MM.1S (cell line): Measurements from ENCODE around the gene SLC35A2.
A peak's percentile ranks its signal among the peaks of the same experiment; 100 is the strongest.

Experiments used
- DNase-seq: peaks from one replicate; pipeline ENCODE4 v3.0.0-alpha.2; 2015
- H2AFZ ChIP-seq: fragments of 300-600 bp; sonication (generic); 2 replicates; pipeline ENCODE4 v1.6.0; 2016; ENCODE audit warnings: antibody characterized with exemption, low read length
- H3F3A ChIP-seq: fragments of 300-600 bp; sonication (generic); 2 replicates; pipeline ENCODE4 v1.6.1; 2016; ENCODE audit warnings: mild to moderate bottlenecking, antibody characterized with exemption, low read length, moderate library complexity, mixed read lengths; ENCODE audit not compliant: insufficient read depth
- H3K27ac ChIP-seq: fragments of 300-600 bp; sonication (generic); 2 replicates; pipeline ENCODE4 v1.5.1; 2016; ENCODE audit warnings: mild to moderate bottlenecking, low read length
- H3K27me3 ChIP-seq: fragments of 300-600 bp; sonication (generic); replicated peaks from 2 replicates; pipeline ENCODE4 v1.6.0; 2016; ENCODE audit warnings: low read length; ENCODE audit not compliant: insufficient read depth
- H3K36me3 ChIP-seq: fragments of 300-600 bp; sonication (generic); replicated peaks from 2 replicates; pipeline ENCODE4 v1.6.1; 2016; ENCODE audit warnings: mild to moderate bottlenecking, low read length, mixed read lengths; ENCODE audit not compliant: insufficient read depth
- H3K4me1 ChIP-seq: fragments of 300-600 bp; sonication (generic); 2 replicates; pipeline ENCODE4 v1.6.1; 2016; ENCODE audit warnings: low read length, mixed read lengths
- H3K4me2 ChIP-seq: fragments of 300-600 bp; sonication (generic); 2 replicates; pipeline ENCODE4 v1.6.0; 2016; ENCODE audit warnings: low read depth, low read length
- H3K4me3 ChIP-seq: fragments of 300-600 bp; sonication (generic); 2 replicates; pipeline ENCODE4 v1.5.1; 2016; ENCODE audit warnings: low read length, mixed read lengths
- H3K79me2 ChIP-seq: fragments of 300-600 bp; sonication (generic); 2 replicates; pipeline ENCODE4 v1.6.1; 2016; ENCODE audit warnings: mixed run types, low read length, mixed read lengths
- H3K9ac ChIP-seq: fragments of 300-600 bp; sonication (generic); 2 replicates; pipeline ENCODE4 v1.6.1; 2016; ENCODE audit warnings: low read length, mixed read lengths
- H3K9me2 ChIP-seq: fragments of 300-600 bp; sonication (generic); replicated peaks from 2 replicates; pipeline ENCODE4 v1.6.1; 2016; ENCODE audit warnings: mild to moderate bottlenecking, low read length, mixed read lengths; ENCODE audit not compliant: insufficient read depth
- H3K9me3 ChIP-seq: fragments of 300-600 bp; sonication (generic); replicated peaks from 2 replicates; pipeline ENCODE4 v1.6.1; 2016; ENCODE audit warnings: mild to moderate bottlenecking, low read length, mixed read lengths; ENCODE audit not compliant: insufficient read depth
- H4K20me1 ChIP-seq: fragments of 300-600 bp; sonication (generic); 2 replicates; pipeline ENCODE4 v1.6.1; 2016; ENCODE audit warnings: mild to moderate bottlenecking, low read length, moderate library complexity, mixed read lengths; ENCODE audit not compliant: insufficient read depth
- CTCF ChIP-seq: fragments of 300-600 bp; sonication (generic); IDR thresholded peaks from 2 replicates; pipeline ENCODE4 v1.5.1; 2016; ENCODE audit warnings: antibody characterized with exemption, low read length, mixed read lengths
- EZH2 ChIP-seq: fragments of 300-600 bp; sonication (generic); optimal IDR thresholded peaks from 2 replicates; pipeline ENCODE3; 2017; ENCODE audit warnings: low read depth, mild to moderate bottlenecking, antibody characterized with exemption, low read length, mixed read lengths
- EZH2phosphoT487 ChIP-seq: fragments of 300-600 bp; sonication (generic); IDR thresholded peaks from 2 replicates; pipeline ENCODE4 v1.6.1; 2018; ENCODE audit warnings: antibody characterized with exemption, low read length

The SLC35A2 gene

GRCh38 chrX:48957827-48958634 is 46.6 kb upstream of the SLC35A2 start:
- H2AFZ ChIP-seq = peak overlapping the region; percentile 23; the same call in 1 of the 2 replicates
- no peak for TF ChIP-seq EZH2phosphoT487
- no peak for TF ChIP-seq EZH2
- TF ChIP-seq CTCF = no peak
- no peaks in the 10 kb centered on the region for H3K36me3 ChIP-seq
- no peaks in the 10 kb centered on the region for H3K27me3 ChIP-seq
- peaks cover 45% of the 10 kb centered on the region for H3K79me2 ChIP-seq
- peak; percentile 95 for DNase-seq
- peak overlapping the region; percentile 92 for H3K9ac ChIP-seq
- H3K27ac ChIP-seq = peak overlapping the region; percentile 100
- peak overlapping the region; percentile 49; the same call in 1 of the 2 replicates for H3K4me2 ChIP-seq
- no peaks in the 10 kb centered on the region for H3K9me3 ChIP-seq
- H3K4me1 ChIP-seq = peaks cover 32% of the 10 kb centered on the region
- H3K9me2 ChIP-seq = no peaks in the 10 kb centered on the region
- H3F3A ChIP-seq = peaks cover 3% of the 10 kb centered on the region
- H4K20me1 ChIP-seq = no peaks in the 10 kb centered on the region
- peak overlapping the region; percentile 85 for H3K4me3 ChIP-seq

GRCh38 chrX:48957477-48957826 is 46.0 kb upstream of the SLC35A2 start, which contains the start of gene OTUD5:
TSS of gene OTUD5 (minus strand) at chrX:48957607. CDS start at chrX:48957570, 37 bp downstream.
- Histone ChIP-seq H3K9me2 (no peaks in the 10 kb centered on the region), H3K27ac (peak within 1 kb of the TSS; percentile 100), H3K4me2 (peak within 1 kb of the TSS; percentile 86), H3K9me3 (no peaks in the 10 kb centered on the region), H3K9ac (peak within 1 kb of the TSS; percentile 92), H3K4me3 (peak within 1 kb of the TSS; percentile 85), H4K20me1 (no peaks in the 10 kb centered on the region), H2AFZ (peak within 1 kb of the TSS; percentile 23; the same call in 1 of the 2 replicates), H3K79me2 (peaks cover 51% of the 10 kb centered on the region), H3K36me3 (no peaks in the 10 kb centered on the region), H3K4me1 (peaks cover 33% of the 10 kb centered on the region), H3K27me3 (no peaks in the 10 kb centered on the region), H3F3A (peaks cover 3% of the 10 kb centered on the region)
- DNase-seq = no peak
- TF ChIP-seq CTCF = no peak
- no peak for TF ChIP-seq EZH2

DNA sequence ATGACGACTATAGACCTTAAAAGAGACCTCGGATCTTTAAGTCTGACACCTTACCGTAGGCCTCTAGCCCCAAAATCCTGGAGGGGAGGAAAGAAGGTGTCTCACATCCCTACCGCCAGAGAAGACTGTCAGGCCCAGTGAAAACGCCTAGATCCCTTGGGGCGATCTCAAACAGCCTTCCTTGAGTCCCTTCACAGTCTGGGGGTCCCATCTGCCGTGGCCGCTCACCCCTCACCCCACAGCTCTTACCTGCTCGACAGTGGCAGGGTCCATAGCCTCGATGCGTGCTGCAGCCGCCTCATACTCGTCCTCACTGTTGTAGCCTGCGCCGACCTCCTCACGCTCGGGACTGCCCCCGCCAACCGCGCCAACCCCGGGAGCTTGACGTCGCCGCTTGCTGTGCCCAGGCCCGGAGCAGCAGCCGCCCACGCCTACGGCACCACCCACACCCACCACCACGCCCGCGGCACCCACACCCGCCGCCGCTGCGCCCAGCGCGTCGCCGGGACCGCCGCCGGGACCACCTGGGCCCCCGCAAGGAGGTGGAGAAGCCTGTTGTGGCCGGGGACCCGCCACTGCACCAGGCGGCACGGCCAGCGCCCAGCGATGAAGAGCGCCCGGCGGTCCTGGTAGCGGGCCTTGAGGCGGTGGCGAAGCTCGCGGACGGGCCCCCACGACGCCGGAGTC is 45.4 kb upstream of the SLC35A2 start:
- no peak overlapping the region for H2AFZ ChIP-seq
- peak overlapping the region; percentile 74 for H3K4me3 ChIP-seq
- peak overlapping the region; percentile 83 for H3K9ac ChIP-seq
- peaks cover 3% of the 10 kb centered on the region for H3F3A ChIP-seq
- H3K27me3 ChIP-seq = no peaks in the 10 kb centered on the region
- H3K27ac ChIP-seq = peak overlapping the region; percentile 27; the same call in 1 of the 2 replicates
- peaks cover 33% of the 10 kb centered on the region for H3K4me1 ChIP-seq
- peaks cover 57% of the 10 kb centered on the region for H3K79me2 ChIP-seq
- DNase-seq = peak; percentile 27
- TF ChIP-seq EZH2phosphoT487 = no peak
- TF ChIP-seq CTCF = no peak
- TF ChIP-seq EZH2 = no peak
- no peaks in the 10 kb centered on the region for H3K9me2 ChIP-seq
- no peaks in the 10 kb centered on the region for H4K20me1 ChIP-seq
- H3K9me3 ChIP-seq = no peaks in the 10 kb centered on the region
- no peaks in the 10 kb centered on the region for H3K36me3 ChIP-seq
- peak overlapping the region; percentile 86 for H3K4me2 ChIP-seq
